A673 (cell line): Measurements from ENCODE around the gene HOXD8. TPM values are rescaled to one million over a fixed set of nuclear protein-coding genes. Genes with fewer than 3 reads are reported as not detected.

Source experiments
- BruUV-seq: library from RNA; stranded (reverse); fragments of 400-500 nt; replicated peaks from 2 replicates; lab custom pipeline; 2021; lab: Mats Ljungman, UMichigan
- CTCF ChIA-PET: fragments of 300-600 bp; sonication (Branson Sonifier 250); formaldehyde crosslinking; loops from one replicate; lab custom pipeline; 2022; ENCODE audit warnings: antibody characterized with exemption; lab: Charles Lee
- POLR2A ChIA-PET: fragments of 300-600 bp; sonication (Branson Sonifier 250); formaldehyde crosslinking; loops from one replicate; lab custom pipeline; 2022; ENCODE audit warnings: antibody characterized with exemption; ENCODE audit not compliant: low non-redundant PET; lab: Charles Lee
- DNase-seq: peaks from one replicate; pipeline ENCODE4 v3.0.0-alpha.2; 2015; ENCODE audit warnings: low spot score
- H3K27ac ChIP-seq: fragments of 200-600 bp; sonication (generic); 2 replicates; pipeline ENCODE4 v1.5.1; 2016; ENCODE audit warnings: mixed run types, low read depth, mild to moderate bottlenecking, mixed read lengths, antibody characterized with exemption, low read length; ENCODE audit not compliant: poor library complexity, severe bottlenecking
- H3K27me3 ChIP-seq: fragments of 200-600 bp; sonication (generic); replicated peaks from 2 replicates; pipeline ENCODE4 v1.6.1; 2017; ENCODE audit warnings: mixed run types, low read depth, mild to moderate bottlenecking, mixed read lengths, antibody characterized with exemption, low read length; ENCODE audit not compliant: insufficient read depth, poor library complexity
- H3K36me3 ChIP-seq: fragments of 200-600 bp; sonication (generic); 2 replicates; pipeline ENCODE4 v1.6.1; 2016; ENCODE audit warnings: mixed run types, mild to moderate bottlenecking, mixed read lengths, antibody characterized with exemption, low read length; ENCODE audit not compliant: insufficient read depth, poor library complexity, severe bottlenecking
- H3K4me1 ChIP-seq: fragments of 200-600 bp; sonication (generic); 2 replicates; pipeline ENCODE4 v1.6.1; 2017; ENCODE audit warnings: mixed run types, mild to moderate bottlenecking, mixed read lengths, antibody characterized with exemption, low read length; ENCODE audit not compliant: insufficient read depth, poor library complexity, severe bottlenecking
- H3K4me3 ChIP-seq: fragments of 200-600 bp; sonication (generic); 2 replicates; pipeline ENCODE4 v1.5.1; 2016; ENCODE audit warnings: low read depth, mixed run types, mild to moderate bottlenecking, mixed read lengths, low read length; ENCODE audit not compliant: poor library complexity, severe bottlenecking
- H3K9me3 ChIP-seq: fragments of 200-600 bp; sonication (generic); 2 replicates; pipeline ENCODE4 v1.6.1; 2016; ENCODE audit warnings: mixed run types, low read depth, mild to moderate bottlenecking, mixed read lengths, antibody characterized with exemption, low read length; ENCODE audit not compliant: poor library complexity, severe bottlenecking
- CTCF ChIP-seq: fragments of 300-800, 200-600 bp; sonication (generic); conservative IDR thresholded peaks from 2 replicates; pipeline ENCODE4 v1.5.1; 2017; ENCODE audit warnings: low read depth, mild to moderate bottlenecking, antibody characterized with exemption, low read length, moderate library complexity, mixed read lengths
- EZH2 ChIP-seq: fragments of 200-600 bp; sonication (generic); IDR thresholded peaks from 2 replicates; pipeline ENCODE4 v1.6.1; 2017; ENCODE audit warnings: borderline replicate concordance, low read depth, mild to moderate bottlenecking, mixed read lengths, antibody characterized with exemption, low read length; ENCODE audit not compliant: poor library complexity, severe bottlenecking
- intact Hi-C: fragments of 100-400 bp; cut with micrococcal nuclease; formaldehyde crosslinking; loops from one replicate; pipeline ENCODE4 v1.10.0; 2022; ENCODE audit not compliant: unreplicated experiment
- total RNA-seq: library from RNA; stranded (reverse); gene quantifications from 2 replicates; pipeline ENCODE4 v1.2.3, GENCODE V29; 2021

Gene HOXD8
- total RNA-seq, 1 experiment from 2014 or later, result 56.8 TPM

DNA sequence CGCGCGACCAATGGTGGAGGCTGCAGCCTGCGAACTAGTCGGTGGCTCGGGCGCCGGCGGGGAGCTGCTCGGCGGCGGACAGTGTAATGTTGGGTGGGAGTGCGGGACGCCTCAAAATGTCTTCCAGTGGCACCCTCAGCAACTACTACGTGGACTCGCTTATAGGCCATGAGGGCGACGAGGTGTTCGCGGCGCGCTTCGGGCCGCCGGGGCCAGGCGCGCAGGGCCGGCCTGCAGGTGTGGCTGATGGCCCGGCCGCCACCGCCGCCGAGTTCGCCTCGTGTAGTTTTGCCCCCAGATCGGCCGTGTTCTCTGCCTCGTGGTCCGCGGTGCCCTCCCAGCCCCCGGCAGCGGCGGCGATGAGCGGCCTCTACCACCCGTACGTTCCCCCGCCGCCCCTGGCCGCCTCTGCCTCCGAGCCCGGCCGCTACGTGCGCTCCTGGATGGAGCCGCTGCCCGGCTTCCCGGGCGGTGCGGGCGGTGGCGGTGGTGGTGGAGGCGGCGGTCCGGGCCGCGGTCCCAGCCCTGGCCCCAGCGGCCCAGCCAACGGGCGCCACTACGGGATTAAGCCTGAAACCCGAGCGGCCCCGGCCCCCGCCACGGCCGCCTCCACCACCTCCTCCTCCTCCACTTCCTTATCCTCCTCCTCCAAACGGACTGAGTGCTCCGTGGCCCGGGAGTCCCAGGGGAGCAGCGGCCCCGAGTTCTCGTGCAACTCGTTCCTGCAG lies 6.7 kb upstream of the HOXD8 start, which contains the start of gene HOXD9:
Gene HOXD9, plus strand, starts transcription at position 37 of the 728 bp plus-strand sequence. Its CDS starts 50 bp downstream, at position 87.
- ChIA-PET CTCF (interaction anchor here (0.6 to 2.1 kb wide), 5 partner anchors 12 to 531 kb away, joined by 3 to 8 read pairs (median 4); no protein-coding TSS in a partner anchor), POLR2A (interaction anchor here (0.7 kb wide), 1 partner anchor 804 kb away, joined by 8 read pairs; no protein-coding TSS in a partner anchor)
- Histone ChIP-seq H3K36me3 (peaks cover 59% of the 10 kb centered on the region), H3K4me3 (peak within 1 kb of the TSS; percentile 71), H3K4me1 (peaks cover 62% of the 10 kb centered on the region), H3K27me3 (no peaks in the 10 kb centered on the region), H3K27ac (peak within 1 kb of the TSS; percentile 98), H3K9me3 (no peaks in the 10 kb centered on the region)
- DNase-seq, result peak; percentile 92
- intact Hi-C loops, result loop anchor here (10.0 kb wide), 1 partner anchor 1632 kb away; no protein-coding TSS in a partner anchor
- TF ChIP-seq EZH2, result no peak
- TF ChIP-seq CTCF, result no peak
- BruUV-seq, result no TSS peak

- H3K27ac ChIP-seq, result peak overlapping the region; percentile 98
- no peak for TF ChIP-seq EZH2
- no peak for TF ChIP-seq CTCF
- peaks cover 65% of the 10 kb centered on the region for H3K4me1 ChIP-seq
- no peaks in the 10 kb centered on the region for H3K27me3 ChIP-seq
- no TSS peak for BruUV-seq
- POLR2A ChIA-PET, result no interaction called here
- H3K36me3 ChIP-seq, result peaks cover 52% of the 10 kb centered on the region
- H3K4me3 ChIP-seq, result peak overlapping the region; percentile 71
- CTCF ChIA-PET, result no interaction called here
- intact Hi-C loops, result loop anchor here (10.0 kb wide), 1 partner anchor 1631 kb away; no protein-coding TSS in a partner anchor
- peak; percentile 61 for DNase-seq
- H3K9me3 ChIP-seq, result no peaks in the 10 kb centered on the region
Measured at GRCh38 chr2:176123411-176124109, 5.9 kb upstream of the HOXD8 start.

DNA sequence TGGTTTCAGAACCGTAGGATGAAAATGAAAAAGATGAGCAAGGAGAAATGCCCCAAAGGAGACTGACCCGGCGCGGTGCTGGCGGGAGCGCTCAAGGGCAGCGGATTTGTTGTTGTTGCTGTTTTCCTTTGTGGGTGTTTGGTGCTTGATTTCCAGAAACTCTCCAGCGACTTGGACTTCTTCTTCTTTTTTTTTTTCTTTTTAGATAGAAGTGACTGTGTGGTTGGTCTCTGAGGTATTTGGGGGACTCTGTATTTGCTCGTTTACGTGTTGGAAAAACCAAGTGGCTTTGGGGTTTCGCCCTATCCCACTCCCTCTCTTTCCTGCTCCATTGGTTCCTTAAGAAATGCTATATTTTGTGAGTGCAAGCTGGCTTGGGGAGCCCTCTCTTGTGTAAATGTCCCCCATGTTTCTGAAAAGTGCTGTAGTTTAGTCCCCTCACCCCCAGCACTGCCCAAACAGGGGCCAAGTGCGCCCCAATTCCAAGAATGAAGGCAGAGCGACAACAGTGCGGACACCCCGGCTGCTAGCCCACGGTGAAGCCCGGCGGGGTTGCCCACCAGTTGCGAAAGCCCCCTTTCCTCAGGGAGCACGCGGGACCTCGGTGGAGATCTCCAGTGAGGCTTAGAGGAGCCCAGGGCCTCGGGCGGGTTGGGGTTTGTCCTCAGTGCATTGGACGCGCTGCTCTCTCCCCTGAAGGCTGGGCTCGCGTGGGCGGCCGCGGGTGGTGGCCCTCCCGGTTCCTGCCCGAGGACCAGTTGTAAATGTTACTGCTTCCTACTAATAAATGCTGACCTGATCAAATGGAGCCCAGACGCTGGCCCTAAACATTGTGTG lies 5.2 kb upstream of the HOXD8 start:
- H3K27me3 ChIP-seq, result no peaks in the 10 kb centered on the region
- peaks cover 62% of the 10 kb centered on the region for H3K4me1 ChIP-seq
- intact Hi-C loops, result loop anchor here (10.0 kb wide), 1 partner anchor 1630 kb away; no protein-coding TSS in a partner anchor
- TSS peak; percentile 37 for BruUV-seq
- peaks cover 45% of the 10 kb centered on the region for H3K36me3 ChIP-seq
- ChIA-PET CTCF (no interaction called here), POLR2A (no interaction called here)
- H3K27ac ChIP-seq, result peak overlapping the region; percentile 98
- H3K4me3 ChIP-seq, result peak overlapping the region; percentile 71
- peak; percentile 41 for DNase-seq
- H3K9me3 ChIP-seq, result no peaks in the 10 kb centered on the region
- TF ChIP-seq CTCF, result no peak
